HG03159 (cell line): ENCODE results near the gene OSBPL1A.

Source experiments
- ATAC-seq: cut with Tn5 transposase; IDR thresholded peaks from one replicate; pipeline ENCODE4 v1.9.1; 2021; ENCODE audit warnings: mild to moderate bottlenecking, moderate library complexity; ENCODE audit not compliant: unreplicated experiment

OSBPL1A gene

GRCh38 chr18:24270358-24270936 lies 127.2 kb downstream of the OSBPL1A start:
- ATAC-seq: no peak

GRCh38 chr18:24268784-24269550 lies 128.7 kb downstream of the OSBPL1A start:
- ATAC-seq: no peak

- ATAC-seq: no peak
Measured at GRCh38 chr18:24267878-24268277, 129.7 kb downstream of the OSBPL1A start.

DNA sequence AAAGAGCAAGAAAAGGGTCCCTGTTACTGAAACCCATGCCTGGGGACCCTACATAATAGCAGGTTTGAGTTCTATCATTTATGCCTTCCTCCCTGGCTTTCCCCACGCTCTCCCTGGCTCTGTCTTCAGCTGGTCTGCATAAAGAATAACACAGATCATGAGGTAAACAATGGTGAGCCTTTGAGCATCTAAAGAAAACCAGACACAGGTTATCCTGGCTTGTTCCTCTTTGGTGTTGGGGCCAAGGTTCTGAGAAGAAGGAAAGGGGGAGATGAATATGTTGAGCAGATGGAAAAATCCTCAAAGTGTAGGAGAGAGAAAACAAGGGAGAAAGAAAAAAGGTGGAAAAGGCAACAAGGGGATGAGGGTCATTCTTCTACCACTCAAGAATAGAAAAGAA lies 131.5 kb downstream of the OSBPL1A start:
- ATAC-seq: no peak

DNA sequence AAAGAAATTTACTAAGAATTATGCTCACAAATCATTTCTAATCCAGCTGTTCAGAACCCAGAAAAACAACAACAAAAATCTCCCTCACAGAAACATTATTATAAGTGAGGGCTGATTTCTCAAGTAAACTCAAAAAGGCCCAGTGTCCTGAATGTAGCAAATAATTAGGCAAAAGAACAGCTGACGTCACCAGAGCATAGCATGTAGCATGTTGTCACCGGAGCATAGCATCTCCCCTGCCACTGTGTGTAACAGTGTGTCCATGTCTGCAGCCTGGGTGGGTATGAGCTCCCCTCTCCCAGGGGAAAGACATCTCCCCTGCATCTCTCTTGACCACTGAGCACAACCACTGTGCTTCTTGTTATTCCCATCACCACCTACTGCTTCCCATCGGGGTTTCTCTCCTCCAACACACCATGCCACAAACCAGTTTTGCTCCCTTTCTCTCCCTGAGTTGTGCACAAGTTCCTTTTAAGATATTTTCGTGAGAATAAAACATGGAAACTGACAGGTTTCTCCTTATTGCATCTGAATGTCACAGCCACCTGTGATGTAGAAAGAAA lies 132.0 kb downstream of the OSBPL1A start:
- no peak for ATAC-seq

- no peak for ATAC-seq
Measured at GRCh38 chr18:24263050-24263449, 134.6 kb downstream of the OSBPL1A start.

- ATAC-seq: no peak
Measured at GRCh38 chr18:24262087-24262486, 135.5 kb downstream of the OSBPL1A start.

GRCh38 chr18:24259869-24260641 lies 137.6 kb downstream of the OSBPL1A start:
- ATAC-seq: no peak

GRCh38 chr18:24254071-24254470 lies 143.6 kb downstream of the OSBPL1A start:
- ATAC-seq: no peak

GRCh38 chr18:24249716-24250115 lies 147.9 kb downstream of the OSBPL1A start:
- no peak for ATAC-seq

DNA sequence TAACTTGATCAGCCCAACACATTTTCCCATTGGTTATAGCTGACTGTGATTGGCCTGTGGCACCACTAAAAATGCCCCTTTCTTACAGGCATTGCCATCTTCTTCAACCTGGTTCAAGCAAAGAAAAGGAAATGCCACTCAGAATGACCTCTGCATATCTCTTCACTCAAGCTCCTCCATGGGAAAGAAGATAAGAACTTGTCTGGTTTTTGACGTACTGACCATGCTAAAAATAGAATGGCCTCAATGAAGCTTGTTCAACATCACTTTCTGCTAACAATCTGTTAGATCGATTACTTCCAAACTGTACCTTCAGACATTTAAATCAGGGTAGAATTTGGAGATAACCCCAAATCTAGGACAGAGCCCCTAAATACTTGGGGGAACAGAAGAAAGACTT lies 149.3 kb downstream of the OSBPL1A start:
- no peak for ATAC-seq

GRCh38 chr18:24246143-24246542 lies 151.5 kb downstream of the OSBPL1A start:
- peak; percentile 93 for ATAC-seq

- no peak for ATAC-seq
Measured at GRCh38 chr18:24244698-24245097, 152.9 kb downstream of the OSBPL1A start.

GRCh38 chr18:24243677-24244076 lies 153.9 kb downstream of the OSBPL1A start:
- ATAC-seq: no peak

DNA sequence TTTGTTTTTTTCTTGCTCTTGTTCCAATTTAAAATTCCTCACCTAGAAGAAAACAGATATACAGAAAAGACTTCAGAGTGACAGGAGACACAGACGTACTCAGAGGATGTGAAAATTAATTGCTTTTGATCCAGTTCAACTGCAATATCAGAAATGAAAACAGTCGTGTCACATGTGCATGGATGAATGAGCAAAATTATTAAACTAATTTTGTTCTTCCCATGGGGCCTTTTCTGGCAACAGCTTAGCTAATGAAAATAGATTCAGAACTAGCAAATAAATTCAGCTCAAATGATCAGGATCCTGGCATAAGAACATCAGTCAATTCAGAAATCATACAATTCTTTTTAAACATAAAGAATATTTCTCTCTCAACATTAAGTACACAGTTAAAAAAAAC lies 158.3 kb downstream of the OSBPL1A start:
- ATAC-seq: no peak

GRCh38 chr18:24238387-24238786 lies 159.2 kb downstream of the OSBPL1A start:
- no peak for ATAC-seq

GRCh38 chr18:24234850-24235418 lies 162.7 kb downstream of the OSBPL1A start:
- no peak for ATAC-seq

DNA sequence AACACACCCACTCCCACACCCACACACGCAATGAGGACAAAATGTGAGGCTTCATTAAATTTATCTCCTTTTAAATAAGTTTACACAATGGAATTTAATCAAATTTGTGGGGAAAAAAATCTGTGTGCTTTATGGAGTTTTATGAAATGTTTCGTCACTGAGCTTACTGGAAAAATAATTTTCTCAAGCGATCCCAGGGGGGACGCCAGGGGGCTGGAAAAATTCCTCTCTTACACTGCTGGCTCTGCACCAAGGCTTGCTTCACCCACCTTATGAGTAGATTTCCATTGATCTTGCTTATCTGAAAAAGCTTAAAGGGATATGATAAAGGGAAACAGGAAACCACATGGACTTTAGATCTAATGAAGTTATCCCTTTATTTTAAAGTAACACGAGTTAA lies 163.3 kb downstream of the OSBPL1A start:
- ATAC-seq: no peak

DNA sequence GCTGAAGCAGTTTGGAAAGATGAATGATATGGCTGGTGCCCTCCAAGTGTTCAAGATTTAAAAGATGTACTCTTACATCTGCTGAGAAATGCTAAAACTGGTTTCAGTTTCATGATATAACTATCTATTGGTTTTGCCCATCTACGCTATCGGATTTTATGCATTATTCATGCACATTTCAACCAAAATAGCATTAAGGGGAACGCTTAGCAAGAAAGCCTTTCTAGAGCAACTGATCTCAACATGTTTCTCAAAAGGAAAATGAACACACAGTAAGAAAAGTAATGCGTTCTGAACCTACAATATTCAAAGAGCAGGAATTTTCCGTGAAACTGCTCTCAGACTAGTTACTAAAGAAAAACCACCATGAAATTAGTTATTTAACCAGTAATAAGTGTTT lies 164.8 kb downstream of the OSBPL1A start:
- no peak for ATAC-seq

DNA sequence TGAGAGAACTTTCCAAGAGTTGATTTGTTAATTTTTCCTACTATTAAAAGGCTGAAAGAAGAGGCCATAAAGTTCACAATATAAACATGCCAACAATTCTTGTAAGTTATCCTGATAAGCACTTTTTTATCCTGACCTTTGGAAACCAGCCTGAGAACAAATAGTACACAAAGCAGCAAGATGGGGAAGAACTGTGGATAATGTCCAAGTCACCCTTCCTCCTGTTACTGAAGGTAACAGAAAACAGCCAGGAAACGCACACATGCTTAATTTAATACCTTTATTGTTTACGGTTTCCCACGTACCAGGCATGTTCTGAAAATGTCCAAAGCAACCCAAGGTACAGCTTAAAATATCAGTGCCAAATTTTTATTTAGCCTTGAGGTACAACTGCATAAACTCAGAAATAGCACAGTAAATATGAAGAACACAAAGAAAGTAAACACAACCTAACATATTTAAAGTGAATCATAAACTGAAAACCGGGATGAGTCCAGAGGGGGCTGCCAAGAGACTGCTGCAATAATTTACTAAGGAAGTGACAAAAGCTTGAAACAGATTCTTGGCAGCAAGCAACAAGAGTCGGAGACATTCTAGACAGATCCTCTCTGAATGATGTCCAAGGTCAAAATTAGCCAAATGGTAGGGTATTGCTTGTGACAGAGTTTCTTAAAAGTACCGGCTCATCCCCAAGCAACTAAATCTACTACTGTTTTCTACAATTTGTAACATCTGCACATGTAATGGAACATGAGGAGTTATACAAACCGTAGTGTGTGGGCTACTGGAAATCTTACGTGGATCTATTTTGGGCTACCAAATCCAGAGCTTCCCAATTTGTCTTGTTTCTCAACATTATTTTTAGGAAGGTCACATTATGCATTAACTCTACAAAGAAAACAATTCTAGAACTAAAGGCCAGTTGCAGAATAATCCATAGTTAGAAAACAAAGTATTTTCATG lies 165.6 kb downstream of the OSBPL1A start:
- no peak for ATAC-seq
